Left lung (tissue), 14 donors: ENCODE results near the gene DNAH3. TPM values are rescaled to one million over a fixed set of nuclear protein-coding genes. Genes with fewer than 3 reads are reported as not detected.
"Not testable (repeated sequence)": the region's sequence is repeated elsewhere in the genome, so short reads cannot be mapped to it uniquely, and the experiment has no call there.

Experiments
- ATAC-seq: fragments of 200-7000 bp; cut with Tn5 transposase; one replicate; pipeline ENCODE4 v1.9.1; 2020; ENCODE audit warnings: moderate library complexity
- DNase-seq, 4 donors: peaks; one replicate each; pipeline ENCODE4 v3.0.0-alpha.2; 2013 to 2020
- H3K27ac ChIP-seq, 2 donors: fragments of 200-600 bp; sonication (generic) in 1 of 2; one replicate each; pipeline versions ENCODE4 v1.5.0 to v1.8.0; 2020 to 2021
- H3K27me3 ChIP-seq, 2 donors: fragments of 200-600 bp; sonication (generic) in 1 of 2; one replicate each; pipeline versions ENCODE4 v1.5.0 to v1.8.0; 2020 to 2021
- H3K36me3 ChIP-seq, 2 donors: fragments of 200-600 bp; sonication (generic) in 1 of 2; one replicate each; pipeline versions ENCODE4 v1.5.0 to v1.8.0; 2020 to 2021
- H3K4me1 ChIP-seq, 2 donors: fragments of 200-600 bp; one replicate each; pipeline ENCODE4 v1.8.0; 2021
- H3K4me3 ChIP-seq, 2 donors: fragments of 200-600 bp; sonication (generic) in 1 of 2; one replicate each; pipeline versions ENCODE4 v1.5.0 to v1.8.0; 2020 to 2021; ENCODE audit warnings: mild to moderate bottlenecking in 1 of 2
- H3K9me3 ChIP-seq, 2 donors: fragments of 200-600 bp; sonication (generic) in 1 of 2; one replicate each; pipeline versions ENCODE4 v1.5.0 to v1.8.0; 2020 to 2021
- CTCF ChIP-seq, 2 donors: fragments of 200-600 bp; sonication (generic) in 1 of 2; IDR thresholded peaks; one replicate each; pipeline versions ENCODE4 v1.5.0 to v1.8.0; 2021; ENCODE audit warnings: antibody characterized with exemption in 2 of 2
- intact Hi-C, 2 donors: fragments of 100-400 bp; cut with DNase I; formaldehyde crosslinking; loops; one replicate each; pipeline versions ENCODE4 v1.11.2 to v1.14.2; 2022
- long read RNA-seq, 12 donors: library from polyadenylated mRNA in 2 of 12; unstranded in 2 of 12; transcript quantifications; one replicate each; pipeline ENCODE4 v2.0.0 and lab custom pipeline, GENCODE V29; 2019 to 2026
- polyA plus RNA-seq, 6 donors: library from polyadenylated mRNA; unstranded; fragments of 120-200 nt; gene quantifications; one replicate each; pipeline ENCODE4 v1.2.1, GENCODE V29; 2013; ENCODE audit not compliant: insufficient read length in 6 of 6
- total RNA-seq, 2 donors: library from RNA; stranded (reverse); fragmentation: NEBNext Ultra II Directional; extraction: Animal tissue kit (Norgen Biotek cat#: 25700); gene quantifications; one replicate each; pipeline ENCODE4 v1.2.1, GENCODE V29; 2021
- donor health status: DM: no; HTN: yes; CAD: no.
- donor health status: DM: no; HTN: no; CAD: no.

DNAH3 gene
- total RNA-seq (1 to 10 TPM in 1 of 2 donors, not detected in 1; 6.4 TPM), polyA plus RNA-seq (1 to 10 TPM in 5 of 6 donors, under 1 TPM in 1; 0.88 to 4.7 (median 3.1) TPM)
- long read RNA-seq, donor 1 = 0 reads
- long read RNA-seq, donor 2 = 0 reads
- long read RNA-seq, donor 3 = 0 reads
- long read RNA-seq, donor 4 = 0 reads
- long read RNA-seq, donor 5, partial matches to known transcripts = 36 of 47 reads
- long read RNA-seq, donor 5, other reads (novel, unspliced or antisense) = 11 of 47 reads
- long read RNA-seq, donor 6, partial matches to known transcripts = 21 of 28 reads
- long read RNA-seq, donor 6, other reads (novel, unspliced or antisense) = 7 of 28 reads
- long read RNA-seq, donor 7 = 0 reads
- long read RNA-seq, donor 8 = 0 reads
- long read RNA-seq, donor 9 = 0 reads
- long read RNA-seq, donor 10 = 0 reads
- long read RNA-seq, donor 11 = 0 reads
- long read RNA-seq, donor 12, partial matches to known transcripts = 13 of 32 reads
- long read RNA-seq, donor 12, other reads (novel, unspliced or antisense) = 19 of 32 reads

- Histone ChIP-seq H3K27me3 (peaks cover 0 to 42% of the 10 kb centered on the region in 2 donors), H3K4me1 (no peaks in the 10 kb centered on the region), H3K27ac (no peak within 1 kb of the TSS), H3K9me3 (no peaks in the 10 kb centered on the region), H3K4me3 (no peak within 1 kb of the TSS), H3K36me3 (no peaks in the 10 kb centered on the region)
- peak in 2 of 4 donors; percentile 28 to 68 for DNase-seq
- peak; percentile 88 for ATAC-seq
- intact Hi-C loops = no loop called here
- no peak for TF ChIP-seq CTCF (IDR thresholded peaks at IDR 0.05)
Measured at GRCh38 chr16:21150375-21151001, at the start of gene DNAH3. Gene DNAH3, minus strand, starts transcription at chr16:21150846. Its CDS starts 527 bp downstream, at chr16:21150319.

GRCh38 chr16:21199607-21200218, 49.1 kb upstream of the DNAH3 start:
- Histone ChIP-seq H3K27me3 (peaks cover 0 to 7% of the 10 kb centered on the region in 2 donors), H3K9me3 (no peaks in the 10 kb centered on the region), H3K27ac (no peak overlapping the region), H3K4me1 (no peaks in the 10 kb centered on the region), H3K36me3 (no peaks in the 10 kb centered on the region), H3K4me3 (no peak overlapping the region)
- no peak for ATAC-seq
- no peak for TF ChIP-seq CTCF (IDR thresholded peaks at IDR 0.05)
- intact Hi-C loops = no loop called here
- DNase-seq = no peak

- Histone ChIP-seq H3K27me3 (peaks cover 0 to 7% of the 10 kb centered on the region in 2 donors), H3K27ac (no peak overlapping the region), H3K36me3 (no peaks in the 10 kb centered on the region), H3K9me3 (no peaks in the 10 kb centered on the region), H3K4me1 (no peaks in the 10 kb centered on the region), H3K4me3 (no peak overlapping the region)
- no peak for ATAC-seq
- no peak for DNase-seq
- intact Hi-C loops = no loop called here
- no peak for TF ChIP-seq CTCF (IDR thresholded peaks at IDR 0.05)
Measured at GRCh38 chr16:21197621-21198020, 47.0 kb upstream of the DNAH3 start.

- no peak for DNase-seq
- Histone ChIP-seq H3K27ac (no peak overlapping the region), H3K9me3 (no peaks in the 10 kb centered on the region), H3K36me3 (no peaks in the 10 kb centered on the region), H3K4me3 (no peak overlapping the region), H3K27me3 (peaks cover 0 to 7% of the 10 kb centered on the region in 2 donors), H3K4me1 (no peaks in the 10 kb centered on the region)
- intact Hi-C loops = no loop called here
- no peak for TF ChIP-seq CTCF (IDR thresholded peaks at IDR 0.05)
- ATAC-seq = no peak
Measured at GRCh38 chr16:21197112-21197511, 46.5 kb upstream of the DNAH3 start.

- H3K4me3 ChIP-seq, DNase-seq, ATAC-seq, H3K4me1 ChIP-seq, H3K27ac ChIP-seq, intact Hi-C loops, H3K36me3 ChIP-seq, H3K9me3 ChIP-seq, H3K27me3 ChIP-seq: not testable (repeated sequence)
Measured at GRCh38 chr16:21195330-21195729, 44.7 kb upstream of the DNAH3 start.
